SH-SY5Y (cell line): ENCODE measurements around the gene NBAS.

Experiments used
- GATA2 ChIP-seq: IDR thresholded peaks from 2 replicates; pipeline ENCODE4 v1.6.1; 2011; ENCODE audit warnings: mild to moderate bottlenecking, low read depth, low read length
- GATA3 ChIP-seq: IDR thresholded peaks from 2 replicates; pipeline ENCODE4 v1.6.1; 2011; ENCODE audit warnings: low read depth, mild to moderate bottlenecking, low read length, moderate library complexity

- TF ChIP-seq GATA3 (no peak), GATA2 (no peak)
These were observed 53.4 kb downstream of the NBAS start for GRCh38 chr2:15507697-15508096.
